ENCODE measurements around the gene VAPA.
"Not testable (repeated sequence)": the region's sequence is repeated elsewhere in the genome, so short reads cannot be mapped to it uniquely, and the experiment has no call there.

VAPA gene

DNA sequence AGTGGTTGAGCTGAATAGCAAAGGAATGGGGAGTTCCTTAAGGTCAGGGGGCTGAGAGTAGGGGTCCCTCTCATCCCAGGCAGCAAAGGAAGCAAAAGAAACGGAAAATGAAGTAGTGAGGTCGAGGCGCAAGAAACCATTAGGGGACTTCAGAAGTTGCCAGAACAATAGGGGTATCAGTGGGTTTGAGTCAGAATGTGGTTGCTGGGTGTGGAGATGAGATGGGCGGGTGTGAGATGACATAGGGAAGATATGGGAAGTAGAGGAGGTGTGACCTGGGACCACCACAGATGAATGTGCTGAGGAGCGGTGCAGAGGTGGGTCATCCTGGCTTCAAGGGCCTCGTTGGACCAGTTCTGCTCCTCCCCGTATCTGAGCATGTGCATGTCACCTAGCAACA is 13.1 kb upstream of the VAPA start:
- no peaks in the 10 kb centered on the region for H3K79me2 ChIP-seq (ENCODE audit: low read length)
- H3K27ac ChIP-seq (ENCODE audit: low read length): no peak overlapping the region
- TF ChIP-seq CTCF (IDR thresholded peaks at IDR 0.05; ENCODE audit: low read depth, low read length): no peak
- TF ChIP-seq EZH2phosphoT487 (IDR thresholded peaks at IDR 0.05; ENCODE audit: low read depth): no peak
- no peaks in the 10 kb centered on the region for H4K20me1 ChIP-seq (ENCODE audit: insufficient read depth, low read length)
- no peak overlapping the region for H3K4me3 ChIP-seq (ENCODE audit: low read length)
- H2AFZ ChIP-seq (ENCODE audit: low read depth, low read length): no peak overlapping the region
- H3K36me3 ChIP-seq (replicated peaks; ENCODE audit: low read depth, low read length): no peaks in the 10 kb centered on the region
- no peak overlapping the region for H3K9ac ChIP-seq (ENCODE audit: low read length)
- H3K4me1 ChIP-seq (ENCODE audit: low read length): no peaks in the 10 kb centered on the region
- no peak overlapping the region for H3K4me2 ChIP-seq (ENCODE audit: low read length)
- no peaks in the 10 kb centered on the region for H3K9me3 ChIP-seq (ENCODE audit: insufficient read depth, low read length)
- 0 out of 2 replicates have a peak, but pooled peaks cover 3% of the 10 kb centered on the region for H3K27me3 ChIP-seq (ENCODE audit: low read depth, low read length)

DNA sequence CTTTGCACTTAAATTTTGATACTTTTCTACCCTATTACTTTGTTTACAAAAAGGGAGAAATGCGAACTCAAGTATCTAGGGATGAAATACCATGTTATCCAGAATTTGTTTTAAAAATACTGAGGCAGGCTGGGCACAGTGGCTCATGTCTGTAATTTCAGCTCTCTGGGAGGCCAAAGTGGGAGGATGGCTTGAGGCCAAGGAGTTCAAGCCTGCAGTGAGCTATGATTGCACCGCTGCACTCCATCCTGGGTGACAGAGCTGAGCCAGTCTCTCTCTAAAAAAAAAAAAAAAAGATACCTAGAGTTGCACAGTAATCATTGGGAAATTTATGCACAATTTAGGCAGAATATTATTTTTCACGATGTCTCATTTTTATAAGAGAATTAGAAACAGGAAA is 12.4 kb upstream of the VAPA start:
- Histone ChIP-seq H3K36me3 (replicated peaks; ENCODE audit: low read depth, low read length) (no peaks in the 10 kb centered on the region), H3K27me3 (ENCODE audit: low read depth, low read length) (0 out of 2 replicates have a peak, but pooled peaks cover 3% of the 10 kb centered on the region), H2AFZ (ENCODE audit: low read depth, low read length) (no peak overlapping the region), H3K79me2 (ENCODE audit: low read length) (no peaks in the 10 kb centered on the region), H3K9me3 (ENCODE audit: insufficient read depth, low read length) (no peaks in the 10 kb centered on the region), H3K27ac (ENCODE audit: low read length) (no peak overlapping the region), H4K20me1 (ENCODE audit: insufficient read depth, low read length) (no peaks in the 10 kb centered on the region), H3K4me3 (ENCODE audit: low read length) (no peak overlapping the region), H3K9ac (ENCODE audit: low read length) (no peak overlapping the region), H3K4me2 (ENCODE audit: low read length) (no peak overlapping the region), H3K4me1 (ENCODE audit: low read length) (no peaks in the 10 kb centered on the region)
- no peak for TF ChIP-seq CTCF (IDR thresholded peaks at IDR 0.05; ENCODE audit: low read depth, low read length)
- no peak for TF ChIP-seq EZH2phosphoT487 (IDR thresholded peaks at IDR 0.05; ENCODE audit: low read depth)

GRCh38 chr18:9902264-9902663 is 11.6 kb upstream of the VAPA start:
- H3K9me3 ChIP-seq (ENCODE audit: insufficient read depth, low read length); H3K4me3 ChIP-seq (ENCODE audit: low read length); H3K27ac ChIP-seq (ENCODE audit: low read length); H3K4me2 ChIP-seq (ENCODE audit: low read length); H2AFZ ChIP-seq (ENCODE audit: low read depth, low read length); H3K79me2 ChIP-seq (ENCODE audit: low read length); H3K9ac ChIP-seq (ENCODE audit: low read length); H3K27me3 ChIP-seq (ENCODE audit: low read depth, low read length); H4K20me1 ChIP-seq (ENCODE audit: insufficient read depth, low read length); H3K4me1 ChIP-seq (ENCODE audit: low read length); H3K36me3 ChIP-seq (replicated peaks; ENCODE audit: low read depth, low read length): not testable (repeated sequence)

DNA sequence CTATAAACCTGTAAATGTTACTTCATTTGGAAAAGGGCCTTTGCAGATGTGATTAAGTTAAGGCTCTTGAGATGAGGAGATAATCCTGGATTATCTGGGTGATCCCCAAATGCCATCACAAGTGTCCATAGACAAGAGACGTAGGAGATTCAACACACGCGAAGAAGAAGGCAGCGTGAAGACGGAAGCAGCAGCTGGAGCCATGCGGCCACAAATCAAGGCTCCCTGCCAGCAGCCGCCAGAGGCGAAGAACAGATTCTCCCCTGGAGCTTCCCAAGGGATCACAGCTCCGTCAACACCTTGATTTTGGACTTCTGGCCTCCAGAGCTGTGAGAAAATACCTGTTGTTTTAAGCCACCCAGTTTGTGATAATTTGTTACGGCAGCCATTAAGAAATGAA is 11.0 kb upstream of the VAPA start:
- no peak overlapping the region for H3K9ac ChIP-seq (ENCODE audit: low read length)
- no peaks in the 10 kb centered on the region for H4K20me1 ChIP-seq (ENCODE audit: insufficient read depth, low read length)
- H3K27me3 ChIP-seq (ENCODE audit: low read depth, low read length): 0 out of 2 replicates have a peak, but pooled peaks cover 3% of the 10 kb centered on the region
- no peak overlapping the region for H2AFZ ChIP-seq (ENCODE audit: low read depth, low read length)
- no peaks in the 10 kb centered on the region for H3K36me3 ChIP-seq (replicated peaks; ENCODE audit: low read depth, low read length)
- H3K4me1 ChIP-seq (ENCODE audit: low read length): no peaks in the 10 kb centered on the region
- TF ChIP-seq CTCF (IDR thresholded peaks at IDR 0.05; ENCODE audit: low read depth, low read length): no peak
- TF ChIP-seq EZH2phosphoT487 (IDR thresholded peaks at IDR 0.05; ENCODE audit: low read depth): no peak
- H3K79me2 ChIP-seq (ENCODE audit: low read length): no peaks in the 10 kb centered on the region
- H3K4me2 ChIP-seq (ENCODE audit: low read length): no peak overlapping the region
- no peaks in the 10 kb centered on the region for H3K9me3 ChIP-seq (ENCODE audit: insufficient read depth, low read length)
- H3K4me3 ChIP-seq (ENCODE audit: low read length): no peak overlapping the region
- H3K27ac ChIP-seq (ENCODE audit: low read length): no peak overlapping the region

- TF ChIP-seq EZH2phosphoT487 (IDR thresholded peaks at IDR 0.05; ENCODE audit: low read depth): no peak
- no peak for TF ChIP-seq CTCF (IDR thresholded peaks at IDR 0.05; ENCODE audit: low read depth, low read length)
- Histone ChIP-seq H3K4me1 (ENCODE audit: low read length) (no peaks in the 10 kb centered on the region), H3K4me2 (ENCODE audit: low read length) (no peak overlapping the region), H3K36me3 (replicated peaks; ENCODE audit: low read depth, low read length) (no peaks in the 10 kb centered on the region), H4K20me1 (ENCODE audit: insufficient read depth, low read length) (no peaks in the 10 kb centered on the region), H3K9me3 (ENCODE audit: insufficient read depth, low read length) (no peaks in the 10 kb centered on the region), H3K9ac (ENCODE audit: low read length) (no peak overlapping the region), H3K27me3 (ENCODE audit: low read depth, low read length) (peaks cover 21% of the 10 kb centered on the region), H3K4me3 (ENCODE audit: low read length) (no peak overlapping the region), H3K79me2 (ENCODE audit: low read length) (no peaks in the 10 kb centered on the region), H2AFZ (ENCODE audit: low read depth, low read length) (no peak overlapping the region), H3K27ac (ENCODE audit: low read length) (no peak overlapping the region)
These were observed 8.4 kb upstream of the VAPA start for GRCh38 chr18:9905401-9905922.
